ENCODE measurements around the gene ST8SIA4.
"Not testable (repeated sequence)": the region's sequence is repeated elsewhere in the genome, so short reads cannot be mapped to it uniquely, and the experiment has no call there.

Gene ST8SIA4

DNA sequence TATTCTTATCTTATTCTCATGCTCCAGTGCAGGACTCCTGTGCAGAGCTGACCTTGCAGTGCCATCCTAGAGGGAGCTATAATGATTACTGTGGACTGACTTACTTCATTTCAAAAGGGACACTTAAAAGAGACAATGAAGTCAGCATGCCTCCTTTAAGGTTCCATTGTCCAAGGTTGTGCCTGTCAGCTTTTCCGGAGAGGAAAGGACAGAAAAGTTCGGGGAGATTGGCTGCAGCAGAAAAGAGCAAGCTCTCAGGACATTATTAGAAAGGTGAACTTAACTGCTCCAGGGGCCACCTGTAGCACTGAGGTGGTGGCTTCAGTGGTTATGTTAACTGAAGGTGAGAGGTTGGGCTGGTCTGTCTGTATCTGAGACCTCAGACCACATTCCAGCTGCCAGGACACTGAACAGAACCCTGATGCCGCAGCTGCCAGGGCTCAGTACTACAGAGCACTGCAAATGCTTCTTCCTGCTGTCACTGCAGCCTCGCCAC lies 112.9 kb downstream of the ST8SIA4 start:
- DNase-seq (ENCODE audit: low read depth), result no peak
- no peak overlapping the region for H3K4me3 ChIP-seq (ENCODE audit: low read length)
- TF ChIP-seq, protein P1, sequence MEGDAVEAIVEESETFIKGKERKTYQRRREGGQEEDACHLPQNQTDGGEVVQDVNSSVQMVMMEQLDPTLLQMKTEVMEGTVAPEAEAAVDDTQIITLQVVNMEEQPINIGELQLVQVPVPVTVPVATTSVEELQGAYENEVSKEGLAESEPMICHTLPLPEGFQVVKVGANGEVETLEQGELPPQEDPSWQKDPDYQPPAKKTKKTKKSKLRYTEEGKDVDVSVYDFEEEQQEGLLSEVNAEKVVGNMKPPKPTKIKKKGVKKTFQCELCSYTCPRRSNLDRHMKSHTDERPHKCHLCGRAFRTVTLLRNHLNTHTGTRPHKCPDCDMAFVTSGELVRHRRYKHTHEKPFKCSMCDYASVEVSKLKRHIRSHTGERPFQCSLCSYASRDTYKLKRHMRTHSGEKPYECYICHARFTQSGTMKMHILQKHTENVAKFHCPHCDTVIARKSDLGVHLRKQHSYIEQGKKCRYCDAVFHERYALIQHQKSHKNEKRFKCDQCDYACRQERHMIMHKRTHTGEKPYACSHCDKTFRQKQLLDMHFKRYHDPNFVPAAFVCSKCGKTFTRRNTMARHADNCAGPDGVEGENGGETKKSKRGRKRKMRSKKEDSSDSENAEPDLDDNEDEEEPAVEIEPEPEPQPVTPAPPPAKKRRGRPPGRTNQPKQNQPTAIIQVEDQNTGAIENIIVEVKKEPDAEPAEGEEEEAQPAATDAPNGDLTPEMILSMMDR (IDR thresholded peaks at IDR 0.05; ENCODE audit: insufficient read depth, low read depth, low read length, missing control alignments), result no peak

DNA sequence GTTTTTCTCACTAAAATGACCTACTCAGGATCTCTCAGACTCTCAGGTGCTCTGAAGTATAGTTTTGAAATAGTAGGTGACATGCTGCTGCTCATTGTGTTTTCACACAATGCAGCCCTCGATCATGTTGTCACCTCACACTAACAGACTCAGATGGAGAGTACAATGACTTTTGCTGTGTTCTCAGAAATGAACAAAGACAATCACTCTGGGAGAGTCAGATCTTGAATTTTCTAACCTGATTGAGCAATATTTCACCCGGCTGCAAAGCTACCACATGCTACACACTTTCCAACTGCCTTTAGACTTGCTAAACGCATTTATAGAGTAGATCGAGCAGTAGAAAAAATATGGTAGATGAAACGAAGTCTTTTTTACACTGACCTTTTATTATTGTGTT lies 113.4 kb downstream of the ST8SIA4 start:
- no peak for DNase-seq (ENCODE audit: low read depth)
- H3K4me3 ChIP-seq (ENCODE audit: low read length), result no peak overlapping the region
- TF ChIP-seq, protein P1 (IDR thresholded peaks at IDR 0.05; ENCODE audit: insufficient read depth, low read depth, low read length, missing control alignments), result no peak

GRCh38 chr5:100788417-100788816 lies 114.7 kb downstream of the ST8SIA4 start:
- TF ChIP-seq, protein P1 (IDR thresholded peaks at IDR 0.05; ENCODE audit: insufficient read depth, low read depth, low read length, missing control alignments), result no peak
- no peak overlapping the region for H3K4me3 ChIP-seq (ENCODE audit: low read length)
- no peak for DNase-seq (ENCODE audit: low read depth)

DNA sequence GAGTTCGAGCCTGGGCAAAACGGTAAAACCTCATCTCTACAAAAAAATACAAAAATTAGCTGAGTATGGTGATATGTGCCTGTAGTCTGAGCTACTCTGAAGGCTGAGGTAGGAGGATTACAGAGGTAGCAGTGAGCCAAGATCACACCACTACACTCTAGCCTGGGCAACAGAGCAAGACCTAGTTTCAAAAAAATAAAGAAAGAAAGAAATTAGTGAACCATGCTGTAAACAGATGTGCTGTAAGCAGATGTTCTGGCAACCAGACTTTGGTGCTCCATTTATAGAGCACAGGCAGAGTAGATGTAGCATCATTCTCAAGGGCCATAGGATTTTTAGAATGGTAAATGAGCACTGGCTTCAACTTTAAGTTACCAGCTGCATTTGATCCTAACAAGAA lies 115.4 kb downstream of the ST8SIA4 start:
- DNase-seq (ENCODE audit: low read depth), result no peak
- TF ChIP-seq, protein P1 (IDR thresholded peaks at IDR 0.05; ENCODE audit: insufficient read depth, low read depth, low read length, missing control alignments), result no peak

DNA sequence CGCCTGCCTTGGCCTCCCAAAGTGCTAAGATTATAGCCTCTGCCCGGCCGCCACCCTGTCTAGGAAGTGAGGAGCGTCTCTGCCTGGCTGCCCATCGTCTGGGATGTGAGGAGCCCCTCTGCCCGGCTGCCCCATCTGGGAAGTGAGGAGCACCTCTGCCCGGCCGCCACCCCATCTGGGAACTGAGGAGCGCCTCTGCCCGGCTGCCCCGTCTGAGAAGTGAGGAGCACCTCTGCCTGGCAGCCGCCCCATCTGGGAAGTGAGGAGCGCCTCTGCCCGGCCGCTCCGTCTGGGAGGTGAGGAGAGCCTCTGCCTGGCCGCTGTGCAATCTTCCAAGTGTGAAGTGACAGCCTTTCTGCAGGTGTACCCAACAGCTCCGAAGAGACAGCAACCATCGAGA lies 117.5 kb downstream of the ST8SIA4 start:
- not testable (repeated sequence) for H3K4me3 ChIP-seq (ENCODE audit: low read length); DNase-seq (ENCODE audit: low read depth)

More for the DNA sequence above, 115.4 kb downstream of the ST8SIA4 start:
- no peak overlapping the region for H3K4me3 ChIP-seq (ENCODE audit: low read length)

DNA sequence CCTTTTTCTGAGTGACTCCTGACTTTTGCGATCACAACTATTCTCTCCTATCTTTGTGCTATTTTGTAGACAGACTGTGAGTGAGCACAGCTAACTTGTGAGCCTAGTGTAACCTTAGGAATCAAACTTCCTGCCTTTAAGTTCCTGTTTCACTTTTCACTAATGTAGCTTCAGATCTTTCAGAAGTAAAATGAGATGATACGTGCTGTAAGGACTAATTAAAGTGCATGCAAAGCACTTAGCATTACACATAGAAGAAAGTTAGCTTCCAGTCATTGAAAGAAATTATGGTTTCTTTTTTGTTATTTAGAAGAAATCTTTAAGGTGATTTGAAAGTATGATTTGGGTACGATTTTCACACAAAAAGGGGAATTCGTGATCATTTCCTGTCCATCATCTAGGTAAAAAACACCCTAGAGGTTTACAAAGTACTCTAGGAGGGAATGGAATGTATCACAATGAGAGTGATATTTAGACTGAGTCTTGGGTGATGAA lies 122.7 kb downstream of the ST8SIA4 start:
- no peak overlapping the region for H3K4me3 ChIP-seq (ENCODE audit: low read length)
- TF ChIP-seq, protein P1 (IDR thresholded peaks at IDR 0.05; ENCODE audit: insufficient read depth, low read depth, low read length, missing control alignments), result no peak
- DNase-seq (ENCODE audit: low read depth), result no peak

DNA sequence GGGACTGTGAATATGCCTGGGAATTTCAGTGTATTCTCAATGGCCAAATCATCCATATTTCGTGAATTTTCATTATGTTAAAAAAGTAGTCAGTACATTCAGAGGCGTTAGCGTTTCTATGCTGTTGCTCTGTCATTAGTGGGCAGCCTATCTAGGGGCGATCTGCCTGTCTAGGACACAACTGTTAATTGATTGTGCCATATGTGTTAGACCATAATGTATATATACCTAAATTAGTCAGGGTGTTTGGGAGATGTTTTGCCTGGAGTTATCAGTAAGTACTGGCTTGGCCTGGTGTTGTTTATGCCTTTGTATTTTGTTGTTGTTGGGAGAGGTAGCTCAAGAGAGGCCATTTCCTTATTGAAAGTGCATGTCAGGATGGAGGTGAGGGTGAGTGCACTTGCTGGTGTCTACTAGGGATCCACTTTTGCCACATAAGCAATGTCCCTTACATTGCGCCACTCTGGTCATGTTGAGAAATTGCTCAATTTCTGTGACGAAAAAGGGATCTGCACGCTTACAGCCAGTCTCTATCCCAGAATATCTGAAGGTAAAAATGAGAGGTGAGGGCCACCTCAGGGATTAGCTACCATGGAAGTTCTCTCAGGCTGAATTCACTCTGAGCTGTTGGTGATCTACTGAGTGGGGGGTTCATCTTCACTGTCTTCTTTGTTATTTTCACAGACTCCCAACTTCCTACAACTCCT lies 123.3 kb downstream of the ST8SIA4 start:
- no peak for DNase-seq (ENCODE audit: low read depth)
- no peak overlapping the region for H3K4me3 ChIP-seq (ENCODE audit: low read length)
- TF ChIP-seq, protein P1 (IDR thresholded peaks at IDR 0.05; ENCODE audit: insufficient read depth, low read depth, low read length, missing control alignments), result no peak
